HG03460 (cell line): Measurements from ENCODE around the gene CAPRIN2.
A peak's percentile ranks its signal among the peaks of the same experiment; 100 is the strongest.

Experiments used
- ATAC-seq: cut with Tn5 transposase; IDR thresholded peaks from one replicate; pipeline ENCODE4 v1.9.1; 2021; ENCODE audit not compliant: unreplicated experiment

Gene CAPRIN2

DNA sequence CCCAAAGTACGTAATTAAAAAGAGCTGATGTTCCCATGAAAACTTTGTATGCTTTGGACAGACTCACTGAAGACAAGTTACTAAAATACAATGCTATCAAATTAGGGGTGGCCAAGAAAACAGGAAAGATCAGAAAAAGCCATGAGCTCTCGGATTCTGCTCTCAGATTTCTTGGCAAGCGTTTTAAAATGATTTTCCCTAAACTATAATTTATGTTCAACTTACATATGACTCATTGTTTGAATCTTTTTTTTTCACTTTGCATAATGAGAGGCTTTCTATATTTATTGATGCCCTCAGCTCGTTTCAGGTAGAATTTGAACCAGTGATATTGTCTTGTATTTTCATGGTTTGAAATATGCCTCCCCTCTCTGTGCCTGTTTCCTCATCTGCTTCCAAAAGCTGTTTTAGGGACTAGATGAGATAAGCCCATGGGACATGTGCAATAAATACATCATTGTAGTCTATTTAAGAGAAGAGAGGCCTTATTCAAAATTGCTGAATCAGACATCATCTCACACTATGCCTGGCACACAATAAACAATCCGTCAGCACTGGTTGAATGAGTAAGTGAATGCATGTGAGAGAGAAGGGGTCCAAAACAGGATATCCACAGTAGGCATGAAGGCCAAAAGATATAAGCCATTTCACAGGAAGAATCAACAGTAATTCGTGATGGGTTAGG is 54.4 kb downstream of the CAPRIN2 start:
- no peak for ATAC-seq

DNA sequence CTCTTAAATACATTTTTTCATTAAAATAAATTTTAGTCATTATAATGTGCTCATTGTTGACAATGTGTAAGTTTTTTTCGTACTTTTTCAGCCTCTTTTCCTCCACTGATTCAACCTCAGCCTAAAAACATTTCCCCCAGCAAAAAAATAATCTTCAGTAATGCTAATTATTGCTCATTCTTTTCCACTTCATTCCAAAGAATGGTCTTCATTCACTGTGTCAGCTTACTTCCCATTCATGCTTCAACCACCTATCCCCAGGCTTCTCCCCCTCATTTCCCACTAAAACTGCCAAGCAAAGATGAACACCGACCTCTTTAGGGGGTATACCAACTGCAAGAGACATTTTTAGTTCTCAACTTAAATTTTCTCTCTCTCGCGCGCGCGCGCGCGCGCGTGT is 56.4 kb downstream of the CAPRIN2 start:
- ATAC-seq, result no peak

DNA sequence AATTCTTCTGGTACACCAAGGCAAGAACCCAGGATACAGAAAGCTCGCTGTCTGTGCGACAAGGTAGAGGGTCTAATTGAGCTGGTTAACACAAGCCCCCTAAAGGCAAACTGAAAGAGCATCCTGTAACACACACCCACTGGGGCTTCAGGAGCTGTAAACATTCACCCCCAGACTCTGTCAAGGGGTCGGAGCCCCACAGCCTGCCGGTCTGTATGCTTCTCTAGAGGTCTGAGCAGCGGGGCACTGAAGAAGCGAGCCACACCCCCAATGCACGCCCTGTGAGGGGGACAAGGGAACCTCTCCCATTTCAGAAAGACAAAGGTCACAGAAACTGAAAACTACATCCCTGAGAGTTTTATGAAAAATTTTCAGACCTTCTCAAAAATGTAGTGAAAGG is 57.8 kb downstream of the CAPRIN2 start:
- ATAC-seq, result no peak

DNA sequence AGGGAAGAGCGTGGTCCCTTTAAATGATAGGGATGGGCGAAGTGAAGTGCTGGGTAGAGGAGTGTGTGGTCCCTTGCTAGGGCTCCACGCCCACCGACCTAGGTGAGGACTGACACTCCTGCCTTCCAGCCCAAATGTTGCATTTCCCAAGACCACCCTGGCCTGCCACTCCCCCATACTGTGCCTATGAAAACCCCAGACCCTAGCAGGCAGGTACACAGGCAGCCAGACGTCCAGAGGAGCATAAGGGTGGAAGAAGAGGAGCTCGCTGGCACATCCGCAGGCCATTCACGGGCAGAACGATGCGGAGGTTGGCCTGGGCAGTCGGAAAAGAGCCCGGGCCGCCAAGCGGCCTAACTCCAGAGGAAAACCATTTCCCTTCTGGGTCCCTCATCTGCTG is 58.3 kb downstream of the CAPRIN2 start:
- ATAC-seq, result no peak

DNA sequence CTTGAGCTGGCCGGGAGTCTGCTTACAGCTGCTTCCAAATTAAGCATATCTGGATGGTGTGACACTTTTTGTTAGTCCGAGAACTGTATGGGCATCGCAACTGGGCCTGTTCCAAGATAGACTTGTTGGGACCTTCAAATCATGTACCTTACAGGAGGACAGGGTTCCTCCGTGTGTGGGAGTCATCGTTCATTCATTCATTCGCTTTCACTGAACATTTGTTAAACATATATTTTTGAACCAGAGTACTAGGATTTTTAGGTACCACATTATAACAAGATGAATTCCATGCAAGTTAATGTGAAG is 58.7 kb downstream of the CAPRIN2 start:
- peak; percentile 42 for ATAC-seq

DNA sequence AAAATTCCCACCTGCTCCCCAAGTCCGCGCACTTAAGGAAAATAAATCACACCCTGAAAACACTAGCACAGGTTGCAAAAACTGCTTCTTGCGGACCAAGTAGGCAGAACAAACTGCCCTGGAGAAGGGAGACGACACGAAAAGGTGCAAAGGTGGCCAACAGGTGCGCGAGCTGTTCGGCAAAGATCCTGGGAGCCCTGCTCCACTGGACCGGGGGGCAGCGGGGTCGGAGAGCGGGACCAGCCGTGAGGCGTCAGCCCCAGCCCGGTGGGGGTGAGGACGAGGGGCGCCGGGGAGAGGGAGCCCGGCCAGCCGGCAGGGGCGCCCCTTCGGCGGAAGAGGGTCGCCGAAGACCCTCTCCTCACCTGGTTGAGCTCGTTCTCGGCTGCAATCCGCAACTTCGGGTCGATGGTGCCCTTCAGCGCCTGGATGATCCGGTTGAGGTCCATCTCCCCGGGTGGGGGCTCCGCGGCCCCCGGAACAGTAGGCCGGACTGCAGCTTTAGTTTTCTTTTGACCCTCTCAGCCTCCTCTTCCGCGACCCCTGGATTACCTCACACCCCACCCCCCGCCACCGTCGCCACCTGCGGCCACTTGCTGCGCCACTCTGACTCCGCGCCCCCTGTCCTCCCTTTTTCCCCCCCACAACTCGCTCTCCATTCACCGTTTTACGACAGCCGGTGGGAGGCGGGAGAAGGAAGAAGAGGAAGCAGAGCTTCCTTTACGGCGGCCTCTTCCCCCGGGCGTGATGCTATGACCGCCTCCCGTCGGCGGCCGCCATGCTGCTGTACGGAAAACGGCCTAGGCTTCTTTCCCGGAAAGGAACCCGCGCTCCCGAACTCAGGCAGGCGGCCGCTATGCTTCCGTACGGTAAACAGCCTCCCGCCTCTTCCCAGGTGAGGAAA is 59.3 kb downstream of the CAPRIN2 start, which contains the start of gene IPO8:
IPO8 (minus strand) TSS at position 671 of the 904 bp plus-strand sequence; CDS start at position 449, 222 bp downstream.
- peak; percentile 84 for ATAC-seq

DNA sequence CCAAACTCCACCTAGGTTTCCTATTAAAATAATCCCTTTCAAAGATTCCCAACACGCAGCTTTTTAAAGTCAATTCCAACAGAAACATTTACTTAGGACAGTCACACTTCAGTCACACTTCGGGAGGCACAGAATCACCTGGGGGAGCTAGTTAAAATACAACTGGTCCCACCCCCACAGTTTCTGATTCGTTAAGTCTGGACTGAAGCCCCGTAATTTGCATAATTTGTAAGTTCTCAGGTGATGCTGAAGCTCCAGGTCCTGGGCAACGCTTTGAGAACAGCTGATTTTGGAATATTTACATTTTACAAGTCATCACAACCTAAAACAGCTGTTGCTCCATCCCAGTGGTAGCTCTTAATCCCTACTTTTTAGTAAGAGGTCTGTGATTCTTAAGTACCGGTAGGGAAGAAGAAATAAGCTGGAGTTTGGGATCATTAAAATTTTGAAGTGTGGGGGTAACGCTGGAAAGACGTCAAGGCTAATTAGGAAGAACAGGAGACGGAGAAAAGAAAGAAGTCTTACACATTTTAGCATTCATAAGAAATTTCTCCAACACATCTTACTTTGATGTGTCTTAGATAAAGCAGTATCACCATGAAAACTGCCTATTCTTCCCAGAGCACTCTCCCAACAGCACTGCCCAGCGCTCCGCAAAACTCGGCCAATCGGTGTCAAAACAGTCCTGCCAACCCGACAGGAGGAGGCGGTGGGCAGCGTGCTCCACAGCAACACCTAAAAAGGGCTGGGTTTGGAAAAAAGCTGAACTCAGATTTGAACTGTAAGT is 60.1 kb downstream of the CAPRIN2 start:
- no peak for ATAC-seq

DNA sequence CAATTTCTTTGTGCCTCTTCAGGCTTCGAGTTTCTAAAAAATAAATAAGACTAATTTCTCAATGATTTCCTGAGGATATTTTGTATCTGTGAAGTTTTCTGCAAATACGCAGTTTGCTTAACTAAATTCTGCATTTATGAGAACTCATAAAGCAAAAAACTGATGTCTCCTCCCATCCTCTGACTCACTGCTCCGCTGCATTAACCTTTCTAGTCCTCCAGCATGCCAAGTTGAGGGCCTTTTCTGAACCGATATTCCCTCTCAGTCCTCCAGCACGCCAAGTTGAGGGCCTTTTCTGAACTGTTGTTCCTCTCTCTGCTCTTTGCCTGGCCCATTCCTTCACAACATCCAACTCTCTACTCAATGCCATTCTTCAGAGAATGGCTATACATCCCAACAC is 62.3 kb downstream of the CAPRIN2 start:
- ATAC-seq, result no peak

DNA sequence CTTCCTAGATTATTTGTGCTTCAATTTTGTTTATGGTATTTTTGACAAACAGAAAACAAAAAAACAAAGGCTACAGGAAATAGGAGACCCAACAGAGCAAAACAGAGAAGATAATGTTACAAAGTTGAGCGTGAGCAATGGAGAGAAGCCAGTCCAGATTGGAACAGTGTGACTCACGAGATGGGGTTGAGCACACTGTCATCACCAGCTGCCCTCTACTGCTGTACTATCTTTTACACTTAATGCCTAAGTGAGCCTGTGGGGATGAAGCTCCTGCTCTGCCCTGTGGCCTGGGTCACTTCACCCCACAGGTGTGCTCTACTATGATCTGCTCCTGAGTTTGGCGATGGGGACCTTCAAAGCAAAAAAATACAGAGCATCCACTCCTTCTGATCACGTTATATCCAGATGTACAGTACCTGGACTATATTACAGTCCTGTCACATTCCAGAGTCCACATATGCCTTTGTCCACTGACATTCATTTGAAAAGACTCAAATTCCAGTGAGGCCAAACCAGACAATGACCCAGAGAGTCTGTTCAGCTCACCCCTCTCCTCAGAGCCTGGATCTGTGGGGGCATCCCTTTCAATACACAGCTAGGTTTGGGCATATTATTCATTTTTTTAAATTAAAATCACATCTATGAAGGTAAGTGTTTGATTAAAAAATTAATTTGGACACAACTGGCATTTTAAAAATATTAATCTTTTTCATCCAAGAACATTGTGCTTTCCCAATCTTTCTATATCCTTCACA is 63.5 kb downstream of the CAPRIN2 start:
- no peak for ATAC-seq

DNA sequence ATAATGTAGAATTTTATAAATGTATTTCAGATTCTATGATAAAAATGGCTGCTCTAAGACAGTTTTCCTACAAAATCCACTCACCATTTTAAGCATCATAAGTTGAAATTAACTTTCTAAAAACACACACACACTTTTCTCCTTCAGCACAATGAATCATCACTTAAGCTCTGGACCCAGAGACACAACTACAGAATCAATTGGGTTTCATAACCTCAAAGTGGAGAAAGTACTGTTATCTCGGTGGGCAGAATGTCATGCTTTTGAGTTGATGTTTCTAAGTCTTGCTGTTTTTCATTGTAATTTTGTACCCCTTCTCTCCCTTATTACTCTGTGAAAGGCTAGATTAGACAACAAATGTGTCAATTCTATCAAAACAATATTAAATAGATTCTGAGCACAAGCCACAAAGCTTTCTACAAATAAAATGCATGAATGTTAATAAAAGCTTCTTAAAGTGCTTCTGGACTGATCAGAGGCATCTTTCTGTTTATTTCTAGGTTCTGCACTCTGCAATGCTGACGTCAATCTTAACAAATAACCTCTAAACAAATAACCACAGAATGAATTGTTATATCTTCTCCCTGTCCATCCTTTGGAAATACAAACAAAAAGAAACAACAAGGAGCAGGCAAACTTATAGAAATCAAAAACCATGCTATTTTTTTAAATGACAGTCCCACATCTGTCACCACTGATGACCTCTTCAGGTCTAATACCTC is 67.3 kb downstream of the CAPRIN2 start:
- ATAC-seq, result no peak

DNA sequence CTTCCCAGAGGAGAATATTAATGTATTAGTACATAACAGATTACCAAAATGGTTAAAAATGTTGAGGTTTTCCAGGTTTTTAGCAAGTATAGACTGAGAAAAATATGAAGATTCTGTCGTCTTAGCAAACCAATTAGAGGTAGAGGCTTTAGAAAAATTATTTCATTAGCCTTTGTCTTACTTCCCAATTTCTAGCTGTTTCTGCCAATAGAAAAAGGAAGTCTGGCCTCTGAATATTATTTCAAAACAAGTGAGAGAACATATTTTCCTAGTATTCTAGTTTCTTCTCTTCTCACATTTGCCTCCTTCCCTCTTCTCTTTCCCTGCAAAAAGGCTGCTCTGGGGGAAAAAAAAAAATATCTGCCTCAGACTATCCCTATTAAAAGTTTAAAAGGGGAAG is 75.5 kb downstream of the CAPRIN2 start:
- ATAC-seq, result no peak

DNA sequence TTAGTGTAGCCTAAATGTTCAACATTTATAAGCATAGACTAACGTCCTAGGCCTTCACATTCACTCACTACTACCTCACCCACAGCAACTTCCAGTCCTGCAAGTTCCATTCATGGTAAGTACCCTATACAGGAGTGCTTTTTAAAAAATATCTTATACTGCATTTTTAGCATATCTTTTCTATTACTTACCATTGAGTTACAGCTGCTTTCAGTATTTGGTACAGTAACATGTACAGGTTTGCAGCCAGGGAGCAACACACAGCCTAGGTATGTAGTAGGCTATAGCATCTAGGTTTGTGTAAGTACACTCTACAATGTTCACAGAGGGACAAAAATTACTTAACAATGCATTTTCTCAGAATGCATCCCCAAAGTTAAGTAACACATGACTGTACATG is 76.5 kb downstream of the CAPRIN2 start:
- ATAC-seq, result no peak

DNA sequence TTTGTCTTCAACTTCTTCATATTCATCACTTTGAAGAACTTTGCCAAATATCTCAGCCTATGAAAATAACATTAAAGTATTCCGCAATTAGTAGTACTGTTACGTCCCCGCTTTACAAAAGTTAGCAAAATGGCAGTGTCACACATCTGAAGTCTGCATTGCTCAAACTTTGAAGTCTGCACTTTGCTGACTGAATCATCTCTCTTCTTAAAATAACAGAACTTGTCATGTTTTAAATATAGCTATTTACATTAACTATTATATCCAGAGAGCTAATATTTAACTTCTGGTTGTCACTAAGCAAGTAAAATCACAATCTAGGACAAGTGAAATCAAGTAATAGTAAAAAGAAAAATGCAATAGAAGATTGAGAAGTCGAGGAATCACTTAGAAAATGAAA is 93.5 kb downstream of the CAPRIN2 start:
- peak; percentile 52 for ATAC-seq
